WTC11 (cell line): ENCODE measurements around the gene TNFRSF19. TPM values are rescaled to one million over a fixed set of nuclear protein-coding genes. Genes with fewer than 3 reads are reported as not detected.

Experiments used
- ATAC-seq: fragments of 200-7000 bp; cut with Tn5 transposase; 2 replicates; pipeline ENCODE4 v1.10.0; 2021; ENCODE audit warnings: mild to moderate bottlenecking, moderate library complexity
- CTCF ChIA-PET: fragments of 300-600 bp; sonication (Branson Sonifier 250); formaldehyde crosslinking; loops from one replicate; lab custom pipeline; 2021; ENCODE audit warnings: antibody characterized with exemption; lab: Charles Lee
- POLR2A ChIA-PET: fragments of 350-600 bp; sonication (Branson Sonifier 250); formaldehyde crosslinking; loops from one replicate; lab custom pipeline; 2021; ENCODE audit warnings: antibody characterized with exemption; lab: Charles Lee
- DNase-seq: peaks from one replicate; pipeline ENCODE4 v3.0.0; 2021; ENCODE audit warnings: low spot score
- H3K27ac Mint-ChIP-seq: 2 replicates; pipeline ENCODE4 v1.8.0; 2021; ENCODE audit warnings: mixed read lengths
- H3K27me3 Mint-ChIP-seq: 2 replicates; pipeline ENCODE4 v1.8.0; 2021; ENCODE audit warnings: low read depth, mild to moderate bottlenecking, moderate library complexity, mixed read lengths
- H3K36me3 Mint-ChIP-seq: 2 replicates; pipeline ENCODE4 v1.8.0; 2021; ENCODE audit warnings: mixed read lengths
- H3K4me1 Mint-ChIP-seq: 2 replicates; pipeline ENCODE4 v1.8.0; 2022; ENCODE audit warnings: mixed read lengths
- H3K4me3 Mint-ChIP-seq: 2 replicates; pipeline ENCODE4 v1.8.0; 2021; ENCODE audit warnings: mild to moderate bottlenecking, moderate library complexity, mixed read lengths
- H3K9me3 Mint-ChIP-seq: 2 replicates; pipeline ENCODE4 v1.8.0; 2021; ENCODE audit warnings: mixed read lengths
- ARID4B ChIP-seq: sonication (generic); formaldehyde crosslinking; IDR thresholded peaks from 2 replicates; pipeline ENCODE4 v1.8.0; 2023; ENCODE audit warnings: missing genetic modification reagents, mild to moderate bottlenecking, borderline replicate concordance
- CREB1 ChIP-seq: sonication (generic); formaldehyde crosslinking; IDR thresholded peaks from 2 replicates; pipeline ENCODE4 v1.8.0; 2023; ENCODE audit warnings: mild to moderate bottlenecking, missing genetic modification reagents
- E2F5 ChIP-seq: sonication (generic); formaldehyde crosslinking; IDR thresholded peaks from 2 replicates; pipeline ENCODE4 v1.8.1; 2022; ENCODE audit warnings: mild to moderate bottlenecking, moderate library complexity, missing genetic modification reagents
- FOXK1 ChIP-seq: sonication (generic); formaldehyde crosslinking; IDR thresholded peaks from 2 replicates; pipeline ENCODE4 v1.8.0; 2022; ENCODE audit warnings: mild to moderate bottlenecking, moderate library complexity, missing genetic modification reagents
- HMGXB4 ChIP-seq: sonication (generic); formaldehyde crosslinking; IDR thresholded peaks from 2 replicates; pipeline ENCODE4 v1.8.1; 2023; ENCODE audit warnings: mild to moderate bottlenecking, moderate library complexity, missing genetic modification reagents
- JUN ChIP-seq: sonication (generic); formaldehyde crosslinking; IDR thresholded peaks from 2 replicates; pipeline ENCODE4 v1.8.0; 2023; ENCODE audit warnings: mild to moderate bottlenecking, missing genetic modification reagents
- MAX ChIP-seq: sonication (generic); formaldehyde crosslinking; IDR thresholded peaks from 2 replicates; pipeline ENCODE4 v1.8.0; 2022; ENCODE audit warnings: mild to moderate bottlenecking, missing genetic modification reagents
- SP1 ChIP-seq: sonication (generic); formaldehyde crosslinking; conservative IDR thresholded peaks from 2 replicates; pipeline ENCODE4 v1.8.1; 2022; ENCODE audit warnings: missing genetic modification reagents
- total RNA-seq: library from RNA; stranded (reverse); gene quantifications from 3 replicates; pipeline ENCODE4 v1.2.3, GENCODE V29; 2021
- TF ChIP-seq, protein P1 (sequence below): sonication (generic); formaldehyde crosslinking; IDR thresholded peaks from 2 replicates; pipeline ENCODE4 v1.8.0; 2022; ENCODE audit warnings: mild to moderate bottlenecking, missing genetic modification reagents

TNFRSF19 gene
- total RNA-seq, 1 experiment from 2014 or later = 0.20 TPM

DNA sequence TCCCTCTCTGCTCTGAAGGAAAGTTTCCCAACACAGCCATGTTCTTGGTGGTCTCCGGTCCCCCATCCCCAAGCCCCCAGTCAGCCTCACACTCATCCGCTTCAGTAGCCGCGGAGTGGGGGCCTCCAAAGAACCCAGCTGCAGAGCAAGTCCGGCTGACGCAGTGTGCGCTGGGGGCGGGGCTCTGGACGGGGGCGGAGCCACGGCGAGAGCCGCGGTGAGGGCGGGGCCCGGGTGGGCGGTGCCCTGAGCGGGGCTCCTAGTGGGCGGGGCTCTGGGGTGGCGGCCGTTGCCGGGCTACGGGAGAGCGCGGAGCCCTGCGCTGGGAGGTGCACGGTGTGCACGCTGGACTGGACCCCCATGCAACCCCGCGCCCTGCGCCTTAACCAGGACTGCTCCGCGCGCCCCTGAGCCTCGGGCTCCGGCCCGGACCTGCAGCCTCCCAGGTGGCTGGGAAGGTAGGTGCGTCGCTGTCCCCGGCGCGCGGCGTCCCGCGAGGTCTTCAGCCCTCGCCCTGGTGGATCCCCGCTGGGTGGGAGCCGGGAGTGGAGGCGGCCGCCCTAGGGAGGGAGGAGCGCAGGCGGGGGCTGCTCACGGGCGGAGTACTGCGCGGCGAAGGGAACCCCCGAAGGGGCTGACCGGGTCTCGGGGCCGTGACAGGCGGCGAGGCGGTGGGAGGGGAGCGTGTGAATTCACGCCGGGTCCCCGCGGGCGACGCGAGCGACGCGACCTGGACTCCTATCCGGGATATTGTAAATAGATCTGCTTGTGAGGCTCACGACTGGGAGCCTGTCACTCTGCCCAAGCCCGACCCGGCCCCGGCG is 9.1 kb downstream of the TNFRSF19 start:
- CTCF ChIA-PET = interaction anchor here (0.5 to 1.8 kb wide), 20 partner anchors 9 to 1365 kb away, joined by 3 to 12 read pairs (median 3); no protein-coding TSS in a partner anchor
- no peak overlapping the region for H3K27ac Mint-ChIP-seq
- POLR2A ChIA-PET = no interaction called here

More for the DNA sequence above, 9.1 kb downstream of the TNFRSF19 start:
- TF ChIP-seq, protein P1, sequence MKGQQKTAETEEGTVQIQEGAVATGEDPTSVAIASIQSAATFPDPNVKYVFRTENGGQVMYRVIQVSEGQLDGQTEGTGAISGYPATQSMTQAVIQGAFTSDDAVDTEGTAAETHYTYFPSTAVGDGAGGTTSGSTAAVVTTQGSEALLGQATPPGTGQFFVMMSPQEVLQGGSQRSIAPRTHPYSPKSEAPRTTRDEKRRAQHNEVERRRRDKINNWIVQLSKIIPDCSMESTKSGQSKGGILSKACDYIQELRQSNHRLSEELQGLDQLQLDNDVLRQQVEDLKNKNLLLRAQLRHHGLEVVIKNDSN (CRISPR knock-in tag) = 0 out of 2 replicates have a peak, but pooled peaks have one; percentile 24
- 0 out of 2 replicates have a peak, but pooled peaks have one; percentile 33 for TF ChIP-seq MAX (CRISPR knock-in tag)
- TF ChIP-seq JUN (CRISPR knock-in tag) = no peak
- TF ChIP-seq SP1 (CRISPR knock-in tag) = peak; percentile 71
- no peak for TF ChIP-seq FOXK1
- no peak for TF ChIP-seq CREB1 (CRISPR knock-in tag)
- TF ChIP-seq ARID4B (CRISPR knock-in tag) = 0 out of 2 replicates have a peak, but pooled peaks have one; percentile 26
- TF ChIP-seq E2F5 (CRISPR knock-in tag) = peak; percentile 31; the same call in 1 of the 2 replicates
- peak; percentile 45; the same call in 1 of the 2 replicates for TF ChIP-seq HMGXB4 (CRISPR knock-in tag)
- H3K4me1 Mint-ChIP-seq = peaks cover 19% of the 10 kb centered on the region
- DNase-seq (peak; percentile 95), ATAC-seq (peak; percentile 94)
- H3K27me3 Mint-ChIP-seq = peaks cover 48% of the 10 kb centered on the region
- no peaks in the 10 kb centered on the region for H3K9me3 Mint-ChIP-seq
- no peaks in the 10 kb centered on the region for H3K36me3 Mint-ChIP-seq
- peak overlapping the region; percentile 74 for H3K4me3 Mint-ChIP-seq
